WTC11 (cell line): ENCODE measurements around the gene RDH12. TPM values are rescaled to one million over a fixed set of nuclear protein-coding genes. Genes with fewer than 3 reads are reported as not detected.

Experiments used
- ATAC-seq: fragments of 200-7000 bp; cut with Tn5 transposase; 2 replicates; pipeline ENCODE4 v1.10.0; 2021; ENCODE audit warnings: mild to moderate bottlenecking, moderate library complexity
- CTCF ChIA-PET: fragments of 300-600 bp; sonication (Branson Sonifier 250); formaldehyde crosslinking; loops from one replicate; lab custom pipeline; 2021; ENCODE audit warnings: antibody characterized with exemption; lab: Charles Lee
- POLR2A ChIA-PET: fragments of 350-600 bp; sonication (Branson Sonifier 250); formaldehyde crosslinking; loops from one replicate; lab custom pipeline; 2021; ENCODE audit warnings: antibody characterized with exemption; lab: Charles Lee
- DNase-seq: peaks from one replicate; pipeline ENCODE4 v3.0.0; 2021; ENCODE audit warnings: low spot score
- H3K27ac Mint-ChIP-seq: 2 replicates; pipeline ENCODE4 v1.8.0; 2021; ENCODE audit warnings: mixed read lengths
- H3K27me3 Mint-ChIP-seq: 2 replicates; pipeline ENCODE4 v1.8.0; 2021; ENCODE audit warnings: low read depth, mild to moderate bottlenecking, moderate library complexity, mixed read lengths
- H3K36me3 Mint-ChIP-seq: 2 replicates; pipeline ENCODE4 v1.8.0; 2021; ENCODE audit warnings: mixed read lengths
- H3K4me1 Mint-ChIP-seq: 2 replicates; pipeline ENCODE4 v1.8.0; 2022; ENCODE audit warnings: mixed read lengths
- H3K4me3 Mint-ChIP-seq: 2 replicates; pipeline ENCODE4 v1.8.0; 2021; ENCODE audit warnings: mild to moderate bottlenecking, moderate library complexity, mixed read lengths
- H3K9me3 Mint-ChIP-seq: 2 replicates; pipeline ENCODE4 v1.8.0; 2021; ENCODE audit warnings: mixed read lengths
- ATF1 ChIP-seq: sonication (generic); formaldehyde crosslinking; IDR thresholded peaks from 2 replicates; pipeline ENCODE4 v1.8.1; 2023; ENCODE audit warnings: mild to moderate bottlenecking, moderate library complexity, missing genetic modification reagents
- CREM ChIP-seq: sonication (generic); formaldehyde crosslinking; IDR thresholded peaks from 2 replicates; pipeline ENCODE4 v1.8.1; 2022; ENCODE audit warnings: mild to moderate bottlenecking, missing genetic modification reagents, moderate library complexity
- ELF4 ChIP-seq: sonication (generic); formaldehyde crosslinking; IDR thresholded peaks from 2 replicates; pipeline ENCODE4 v1.8.1; 2022; ENCODE audit warnings: low read depth, mild to moderate bottlenecking, moderate library complexity, missing genetic modification reagents
- FOXK1 ChIP-seq: sonication (generic); formaldehyde crosslinking; IDR thresholded peaks from 2 replicates; pipeline ENCODE4 v1.8.0; 2022; ENCODE audit warnings: mild to moderate bottlenecking, moderate library complexity, missing genetic modification reagents
- FOXP4 ChIP-seq: sonication (generic); formaldehyde crosslinking; IDR thresholded peaks from 2 replicates; pipeline ENCODE4 v1.8.0; 2022; ENCODE audit warnings: mild to moderate bottlenecking, missing genetic modification reagents
- GABPB1 ChIP-seq: sonication (generic); formaldehyde crosslinking; IDR thresholded peaks from 2 replicates; pipeline ENCODE4 v1.8.1; 2023; ENCODE audit warnings: mild to moderate bottlenecking, missing genetic modification reagents
- HMGA2 ChIP-seq: fragments of 250-450 bp; sonication (Bioruptor Pico); IDR thresholded peaks from 2 replicates; pipeline ENCODE4 v1.4.0; 2021; ENCODE audit warnings: mild to moderate bottlenecking, moderate library complexity
- JAZF1 ChIP-seq: fragments of 250-450 bp; sonication (Bioruptor Pico); IDR thresholded peaks from 2 replicates; pipeline ENCODE4 v1.9.0; 2021; ENCODE audit warnings: moderate library complexity, mild to moderate bottlenecking, inconsistent platforms
- MLX ChIP-seq: sonication (generic); formaldehyde crosslinking; IDR thresholded peaks from 2 replicates; pipeline ENCODE4 v1.8.1; 2023; ENCODE audit warnings: mild to moderate bottlenecking, missing genetic modification reagents, moderate library complexity
- NFE2L1 ChIP-seq: sonication (generic); formaldehyde crosslinking; IDR thresholded peaks from 2 replicates; pipeline ENCODE4 v1.8.1; 2023; ENCODE audit warnings: missing genetic modification reagents
- NFYB ChIP-seq: sonication (generic); formaldehyde crosslinking; conservative IDR thresholded peaks from 2 replicates; pipeline ENCODE4 v1.8.0; 2022; ENCODE audit warnings: low read depth, missing genetic modification reagents
- NR1H2 ChIP-seq: sonication (generic); formaldehyde crosslinking; IDR thresholded peaks from 2 replicates; pipeline ENCODE4 v1.9.0; 2021; ENCODE audit warnings: mild to moderate bottlenecking, moderate library complexity, missing genetic modification reagents
- SP1 ChIP-seq: sonication (generic); formaldehyde crosslinking; conservative IDR thresholded peaks from 2 replicates; pipeline ENCODE4 v1.8.1; 2022; ENCODE audit warnings: missing genetic modification reagents
- TEAD1 ChIP-seq: sonication (generic); formaldehyde crosslinking; IDR thresholded peaks from 2 replicates; pipeline ENCODE4 v1.8.0; 2022; ENCODE audit warnings: mild to moderate bottlenecking, missing genetic modification reagents
- ZNF121 ChIP-seq: sonication (generic); formaldehyde crosslinking; IDR thresholded peaks from 2 replicates; pipeline ENCODE4 v1.8.0; 2023; ENCODE audit warnings: missing genetic modification reagents
- ZNF396 ChIP-seq: fragments of 250-450 bp; sonication (Bioruptor Pico); IDR thresholded peaks from 2 replicates; pipeline ENCODE4 v1.8.0; 2021; ENCODE audit warnings: mild to moderate bottlenecking, moderate library complexity, borderline replicate concordance
- total RNA-seq: library from RNA; stranded (reverse); gene quantifications from 3 replicates; pipeline ENCODE4 v1.2.3, GENCODE V29; 2021
- TF ChIP-seq, protein P1 (sequence below): sonication (generic); formaldehyde crosslinking; IDR thresholded peaks from 2 replicates; pipeline ENCODE4 v1.8.0; 2022; ENCODE audit warnings: mild to moderate bottlenecking, missing genetic modification reagents
- TF ChIP-seq, protein P2 (sequence below): sonication (generic); formaldehyde crosslinking; IDR thresholded peaks from 2 replicates; pipeline ENCODE4 v1.8.0; 2022; ENCODE audit warnings: mild to moderate bottlenecking, missing genetic modification reagents
- TF ChIP-seq, protein P3 (sequence below): sonication (generic); formaldehyde crosslinking; IDR thresholded peaks from 2 replicates; pipeline ENCODE4 v1.8.1; 2022; ENCODE audit warnings: missing genetic modification reagents, borderline replicate concordance

The RDH12 gene
- total RNA-seq, 1 experiment from 2014 or later, result 0.77 TPM

DNA sequence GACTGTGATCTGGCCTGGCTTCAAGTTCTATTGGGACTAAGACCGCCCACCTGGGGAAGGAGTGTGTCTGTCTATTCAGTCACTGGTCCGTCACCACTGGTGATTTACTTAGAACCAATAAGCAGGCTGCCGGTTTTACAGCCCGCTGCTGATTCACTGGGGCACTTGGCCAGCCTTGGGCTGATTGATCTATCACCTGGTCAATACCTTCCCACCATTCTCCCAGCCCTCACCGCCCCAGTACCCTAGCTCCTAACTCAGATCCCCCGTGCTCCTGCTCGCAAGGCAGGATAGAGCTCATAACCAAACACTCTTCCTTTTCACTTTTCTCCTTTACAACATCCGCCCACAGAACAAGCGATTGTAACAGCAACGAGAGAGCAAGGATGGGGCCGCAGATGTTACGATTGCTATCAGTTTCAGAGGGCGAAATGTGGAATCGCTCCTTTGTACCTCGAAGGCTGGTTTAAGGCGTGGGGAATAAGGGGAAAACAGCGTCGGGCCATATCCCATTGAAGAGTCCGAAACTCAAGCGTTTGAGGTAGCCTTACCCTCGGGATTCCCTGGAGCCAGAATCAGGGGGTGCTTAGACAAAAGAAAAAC is 6.8 kb upstream of the RDH12 start (continued):
- peak; percentile 49 for TF ChIP-seq NFYB (CRISPR knock-in tag)
- peak; percentile 63; the same call in 1 of the 2 replicates for TF ChIP-seq NFE2L1
- TF ChIP-seq ELF4 (CRISPR knock-in tag), result no peak
- TF ChIP-seq, protein P1, sequence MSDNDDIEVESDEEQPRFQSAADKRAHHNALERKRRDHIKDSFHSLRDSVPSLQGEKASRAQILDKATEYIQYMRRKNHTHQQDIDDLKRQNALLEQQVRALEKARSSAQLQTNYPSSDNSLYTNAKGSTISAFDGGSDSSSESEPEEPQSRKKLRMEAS (CRISPR knock-in tag), result peak; percentile 14
- 0 out of 2 replicates have a peak, but pooled peaks have one; percentile 37 for TF ChIP-seq TEAD1 (CRISPR knock-in tag)
- TF ChIP-seq ZNF396 (CRISPR knock-in tag), result no peak
- 0 out of 2 replicates have a peak, but pooled peaks have one; percentile 47 for TF ChIP-seq FOXK1 (CRISPR knock-in tag)
- no peak for TF ChIP-seq JAZF1 (CRISPR knock-in tag)
- TF ChIP-seq HMGA2 (CRISPR knock-in tag), result no peak
- no peak for TF ChIP-seq ATF1 (CRISPR knock-in tag)
- TF ChIP-seq CREM (CRISPR knock-in tag), result no peak
- TF ChIP-seq, protein P2, sequence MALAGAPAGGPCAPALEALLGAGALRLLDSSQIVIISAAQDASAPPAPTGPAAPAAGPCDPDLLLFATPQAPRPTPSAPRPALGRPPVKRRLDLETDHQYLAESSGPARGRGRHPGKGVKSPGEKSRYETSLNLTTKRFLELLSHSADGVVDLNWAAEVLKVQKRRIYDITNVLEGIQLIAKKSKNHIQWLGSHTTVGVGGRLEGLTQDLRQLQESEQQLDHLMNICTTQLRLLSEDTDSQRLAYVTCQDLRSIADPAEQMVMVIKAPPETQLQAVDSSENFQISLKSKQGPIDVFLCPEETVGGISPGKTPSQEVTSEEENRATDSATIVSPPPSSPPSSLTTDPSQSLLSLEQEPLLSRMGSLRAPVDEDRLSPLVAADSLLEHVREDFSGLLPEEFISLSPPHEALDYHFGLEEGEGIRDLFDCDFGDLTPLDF (CRISPR knock-in tag), result 0 out of 2 replicates have a peak, but pooled peaks have one; percentile 56
- no peak for TF ChIP-seq ZNF121 (CRISPR knock-in tag)
- no peak for TF ChIP-seq FOXP4

- POLR2A ChIA-PET, result interaction anchor here (0.6 to 2.1 kb wide), 19 partner anchors 9 to 1499 kb away, joined by 3 to 21 read pairs (median 4); partner anchors contain the start of genes ARG2, ATP6V1D, EIF2S1 and PIGH
- ATAC-seq (peak; percentile 93), DNase-seq (peak; percentile 86)
- peak; percentile 82 for TF ChIP-seq GABPB1 (CRISPR knock-in tag)
- peak; percentile 80 for TF ChIP-seq SP1 (CRISPR knock-in tag)
- TF ChIP-seq NFE2L1, result no peak
- TF ChIP-seq CREM (CRISPR knock-in tag), result 0 out of 2 replicates have a peak, but pooled peaks have one; percentile 18
- 0 out of 2 replicates have a peak, but pooled peaks have one; percentile 7 for TF ChIP-seq NR1H2 (CRISPR knock-in tag)
- TF ChIP-seq FOXK1 (CRISPR knock-in tag), result peak; percentile 47; the same call in 1 of the 2 replicates
- TF ChIP-seq, protein P1 (CRISPR knock-in tag), result 0 out of 2 replicates have a peak, but pooled peaks have one; percentile 34
- TF ChIP-seq MLX (CRISPR knock-in tag), result no peak
- TF ChIP-seq, protein P3, sequence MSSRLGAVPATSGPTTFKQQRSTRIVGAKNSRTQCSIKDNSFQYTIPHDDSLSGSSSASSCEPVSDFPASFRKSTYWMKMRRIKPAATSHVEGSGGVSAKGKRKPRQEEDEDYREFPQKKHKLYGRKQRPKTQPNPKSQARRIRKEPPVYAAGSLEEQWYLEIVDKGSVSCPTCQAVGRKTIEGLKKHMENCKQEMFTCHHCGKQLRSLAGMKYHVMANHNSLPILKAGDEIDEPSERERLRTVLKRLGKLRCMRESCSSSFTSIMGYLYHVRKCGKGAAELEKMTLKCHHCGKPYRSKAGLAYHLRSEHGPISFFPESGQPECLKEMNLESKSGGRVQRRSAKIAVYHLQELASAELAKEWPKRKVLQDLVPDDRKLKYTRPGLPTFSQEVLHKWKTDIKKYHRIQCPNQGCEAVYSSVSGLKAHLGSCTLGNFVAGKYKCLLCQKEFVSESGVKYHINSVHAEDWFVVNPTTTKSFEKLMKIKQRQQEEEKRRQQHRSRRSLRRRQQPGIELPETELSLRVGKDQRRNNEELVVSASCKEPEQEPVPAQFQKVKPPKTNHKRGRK, result no peak
- Mint-ChIP-seq H3K36me3 (peaks cover 29% of the 10 kb centered on the region), H3K9me3 (0 out of 2 replicates have a peak, but pooled peaks cover 3% of the 10 kb centered on the region), H3K27ac (peak within 1 kb of the TSS; percentile 99), H3K4me1 (peaks cover 11% of the 10 kb centered on the region), H3K4me3 (peak within 1 kb of the TSS; percentile 96), H3K27me3 (peaks cover 11% of the 10 kb centered on the region)
- CTCF ChIA-PET, result interaction anchor here (0.5 to 2.6 kb wide), 14 partner anchors 9 to 336 kb away, joined by 3 to 23 read pairs (median 4); partner anchors contain the start of genes ARG2, ATP6V1D and PIGH
Observed at GRCh38 chr14:67695394-67695949, 6.2 kb upstream of the RDH12 start, which contains the start of gene RDH11. TSS of gene RDH11 (minus strand) at chr14:67695764. CDS start at chr14:67695703, 61 bp downstream.
